BE2C (cell line): ENCODE data around the gene OSBPL3.

Experiments used
- DNase-seq: peaks from one replicate; pipeline ENCODE4 v3.0.0-alpha.2; 2020
- H3K27me3 ChIP-seq: fragments of 250-450 bp; sonication (Bioruptor Pico); 2 replicates; pipeline ENCODE4 v1.5.1; 2020; ENCODE audit warnings: mild to moderate bottlenecking
- H3K36me3 ChIP-seq: fragments of 250-450 bp; sonication (Bioruptor Pico); 2 replicates; pipeline ENCODE4 v1.5.1; 2020; ENCODE audit warnings: mild to moderate bottlenecking
- H3K4me1 ChIP-seq: fragments of 250-450 bp; sonication (Bioruptor Pico); 2 replicates; pipeline ENCODE4 v1.5.1; 2020
- H3K4me3 ChIP-seq: 2 replicates; pipeline ENCODE4 v1.5.1; 2011; ENCODE audit warnings: low read depth, low read length
- H3K9me3 ChIP-seq: fragments of 250-450 bp; sonication (Bioruptor Pico); 2 replicates; pipeline ENCODE4 v1.5.1; 2020
- CTCF ChIP-seq: IDR thresholded peaks from 2 replicates; pipeline ENCODE4 v1.5.1; 2012; ENCODE audit warnings: mild to moderate bottlenecking, low read depth, low read length

OSBPL3 gene

GRCh38 chr7:24858108-24858977, 121.6 kb downstream of the OSBPL3 start:
- Histone ChIP-seq H3K9me3 (no peaks in the 10 kb centered on the region), H3K4me3 (no peak overlapping the region), H3K4me1 (peaks cover 3% of the 10 kb centered on the region; the same call in 1 of the 2 replicates), H3K27me3 (no peaks in the 10 kb centered on the region), H3K36me3 (peaks cover 21% of the 10 kb centered on the region)
- DNase-seq: no peak
- TF ChIP-seq CTCF: 0 out of 2 replicates have a peak, but pooled peaks have one; percentile 4

- peaks cover 14% of the 10 kb centered on the region for H3K36me3 ChIP-seq
- H3K4me3 ChIP-seq: no peak overlapping the region
- H3K27me3 ChIP-seq: no peaks in the 10 kb centered on the region
- H3K9me3 ChIP-seq: no peaks in the 10 kb centered on the region
- no peak for TF ChIP-seq CTCF
- peaks cover 3% of the 10 kb centered on the region; the same call in 1 of the 2 replicates for H3K4me1 ChIP-seq
- no peak for DNase-seq
These were observed 122.4 kb downstream of the OSBPL3 start for GRCh38 chr7:24857623-24858022.

- peaks cover 13% of the 10 kb centered on the region; the same call in 1 of the 2 replicates for H3K36me3 ChIP-seq
- H3K9me3 ChIP-seq: no peaks in the 10 kb centered on the region
- TF ChIP-seq CTCF: no peak
- DNase-seq: no peak
- H3K4me3 ChIP-seq: no peak overlapping the region
- H3K27me3 ChIP-seq: no peaks in the 10 kb centered on the region
- H3K4me1 ChIP-seq: peaks cover 3% of the 10 kb centered on the region; the same call in 1 of the 2 replicates
These were observed 125.1 kb downstream of the OSBPL3 start for GRCh38 chr7:24854866-24855265.

GRCh38 chr7:24851786-24852185, 128.2 kb downstream of the OSBPL3 start:
- H3K9me3 ChIP-seq: no peaks in the 10 kb centered on the region
- H3K4me3 ChIP-seq: no peak overlapping the region
- H3K36me3 ChIP-seq: peaks cover 19% of the 10 kb centered on the region
- TF ChIP-seq CTCF: no peak
- no peaks in the 10 kb centered on the region for H3K27me3 ChIP-seq
- peaks cover 3% of the 10 kb centered on the region; the same call in 1 of the 2 replicates for H3K4me1 ChIP-seq
- DNase-seq: peak; percentile 31

GRCh38 chr7:24848878-24849277, 131.1 kb downstream of the OSBPL3 start:
- no peaks in the 10 kb centered on the region for H3K9me3 ChIP-seq
- peaks cover 19% of the 10 kb centered on the region for H3K36me3 ChIP-seq
- peaks cover 9% of the 10 kb centered on the region for H3K4me1 ChIP-seq
- no peaks in the 10 kb centered on the region for H3K27me3 ChIP-seq
- DNase-seq: no peak
- no peak for TF ChIP-seq CTCF
- H3K4me3 ChIP-seq: no peak overlapping the region

- no peaks in the 10 kb centered on the region for H3K27me3 ChIP-seq
- no peaks in the 10 kb centered on the region for H3K9me3 ChIP-seq
- no peak overlapping the region for H3K4me3 ChIP-seq
- peaks cover 17% of the 10 kb centered on the region for H3K4me1 ChIP-seq
- DNase-seq: no peak
- peaks cover 19% of the 10 kb centered on the region for H3K36me3 ChIP-seq
- no peak for TF ChIP-seq CTCF
These were observed 132.2 kb downstream of the OSBPL3 start for GRCh38 chr7:24847754-24848153.
